Smooth muscle cell (in vitro differentiated cells): ENCODE results near the gene TIAM2. TPM values are rescaled to one million over a fixed set of nuclear protein-coding genes. Genes with fewer than 3 reads are reported as not detected.

ENCODE experiments used
- DNase-seq: peaks from one replicate; lab custom pipeline; 2025; ENCODE audit not compliant: unreplicated experiment; lab: John Stamatoyannopoulos, UW
- H2AFZ ChIP-seq: fragments of 200-600 bp; sonication (generic); 2 replicates; pipeline ENCODE4 v1.6.0; 2016; ENCODE audit warnings: antibody characterized with exemption, low read depth, mild to moderate bottlenecking
- H3F3A ChIP-seq: fragments of 200-600 bp; sonication (generic); 2 replicates; pipeline ENCODE4 v1.6.0; 2017; ENCODE audit warnings: antibody characterized with exemption, low read depth
- H3K27ac ChIP-seq: fragments of 200-600 bp; sonication (generic); 2 replicates; pipeline ENCODE4 v1.5.1; 2016; ENCODE audit warnings: low read depth, mild to moderate bottlenecking
- H3K27me3 ChIP-seq: fragments of 200-600 bp; sonication (generic); 2 replicates; pipeline ENCODE4 v1.6.1; 2016; ENCODE audit warnings: low read depth, mild to moderate bottlenecking
- H3K36me3 ChIP-seq: fragments of 200-600 bp; sonication (generic); 2 replicates; pipeline ENCODE4 v1.5.1; 2016; ENCODE audit warnings: low read depth
- H3K4me1 ChIP-seq: fragments of 200-600 bp; sonication (generic); 2 replicates; pipeline ENCODE4 v1.5.1; 2016; ENCODE audit warnings: low read depth
- H3K4me2 ChIP-seq: fragments of 200-600 bp; sonication (generic); 2 replicates; pipeline ENCODE4 v1.6.0; 2016; ENCODE audit warnings: mild to moderate bottlenecking
- H3K4me3 ChIP-seq: fragments of 200-600 bp; sonication (generic); 2 replicates; pipeline ENCODE4 v1.5.1; 2016; ENCODE audit warnings: mild to moderate bottlenecking
- H3K79me2 ChIP-seq: fragments of 200-600 bp; sonication (generic); 2 replicates; pipeline ENCODE4 v1.6.0; 2016; ENCODE audit warnings: low read depth, mild to moderate bottlenecking
- H3K9ac ChIP-seq: fragments of 200-600 bp; sonication (generic); 2 replicates; pipeline ENCODE4 v1.6.0; 2016; ENCODE audit warnings: low read depth
- H3K9me3 ChIP-seq: fragments of 200-600 bp; sonication (generic); replicated peaks from 2 replicates; pipeline ENCODE4 v1.5.1; 2016; ENCODE audit warnings: low read depth
- H4K20me1 ChIP-seq: fragments of 200-600 bp; sonication (generic); 2 replicates; pipeline ENCODE4 v1.6.0; 2016; ENCODE audit warnings: low read depth
- WGBS: methylation state at CpG from one replicate; pipeline ENCODE4 v1.1.7; 2016; ENCODE audit warnings: low lambda C conversion rate; 5-methylcytosine and 5-hydroxymethylcytosine counted together
- polyA plus RNA-seq: library from polyadenylated mRNA; unstranded; fragments of >200 nt; fragmentation: Nextera tagmentation; extraction: Ambion mirVana; gene quantifications from 2 replicates; pipeline ENCODE4 v1.2.1, GENCODE V29; 2016
- total RNA-seq: library from RNA; depleted of rRNA; stranded (reverse); fragments of >200 nt; gene quantifications from 2 replicates; pipeline ENCODE4 v1.2.3, GENCODE V29; 2014
- TF ChIP-seq, protein P1 (sequence below): fragments of 200-600 bp; sonication (generic); IDR thresholded peaks from 2 replicates; pipeline ENCODE4 v1.5.1; 2017; ENCODE audit warnings: borderline replicate concordance, mild to moderate bottlenecking, antibody characterized with exemption; ENCODE audit not compliant: insufficient read depth, poor library complexity, severe bottlenecking

The TIAM2 gene
- total and polyA plus RNA-seq, 2 experiments from 2014 or later = 13.1 to 24.9 TPM

DNA sequence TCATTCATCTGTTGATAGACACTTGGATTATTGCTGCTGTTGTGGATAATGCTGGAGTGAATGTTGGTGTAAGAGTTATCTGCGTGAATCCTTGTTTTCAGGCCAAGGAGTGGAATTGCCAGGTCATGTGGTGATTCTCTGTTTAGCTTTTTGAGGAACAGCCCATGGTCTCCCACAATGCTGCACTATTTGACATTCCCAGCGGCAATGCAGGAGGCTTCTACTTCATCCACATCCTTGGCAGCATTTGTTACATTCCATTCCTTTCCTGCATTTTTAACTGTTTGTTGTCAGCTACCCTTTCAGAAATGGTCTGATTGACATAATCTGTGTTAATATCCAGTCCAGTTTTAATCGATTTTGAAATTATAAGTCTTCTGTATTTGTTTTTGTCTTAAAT is 217.0 kb downstream of the TIAM2 start:
- Histone ChIP-seq H4K20me1 (no peaks in the 10 kb centered on the region), H3K4me2 (no peak overlapping the region), H3K27me3 (no peaks in the 10 kb centered on the region), H3K4me1 (peaks cover 6% of the 10 kb centered on the region), H3K36me3 (peaks cover 7% of the 10 kb centered on the region), H3K79me2 (no peaks in the 10 kb centered on the region), H3K27ac (no peak overlapping the region), H2AFZ (no peak overlapping the region), H3F3A (no peaks in the 10 kb centered on the region), H3K9ac (no peak overlapping the region), H3K9me3 (no peaks in the 10 kb centered on the region), H3K4me3 (no peak overlapping the region)
- 83% methylated on average over 3 of the region's 3 CpGs for WGBS
- TF ChIP-seq, protein P1, sequence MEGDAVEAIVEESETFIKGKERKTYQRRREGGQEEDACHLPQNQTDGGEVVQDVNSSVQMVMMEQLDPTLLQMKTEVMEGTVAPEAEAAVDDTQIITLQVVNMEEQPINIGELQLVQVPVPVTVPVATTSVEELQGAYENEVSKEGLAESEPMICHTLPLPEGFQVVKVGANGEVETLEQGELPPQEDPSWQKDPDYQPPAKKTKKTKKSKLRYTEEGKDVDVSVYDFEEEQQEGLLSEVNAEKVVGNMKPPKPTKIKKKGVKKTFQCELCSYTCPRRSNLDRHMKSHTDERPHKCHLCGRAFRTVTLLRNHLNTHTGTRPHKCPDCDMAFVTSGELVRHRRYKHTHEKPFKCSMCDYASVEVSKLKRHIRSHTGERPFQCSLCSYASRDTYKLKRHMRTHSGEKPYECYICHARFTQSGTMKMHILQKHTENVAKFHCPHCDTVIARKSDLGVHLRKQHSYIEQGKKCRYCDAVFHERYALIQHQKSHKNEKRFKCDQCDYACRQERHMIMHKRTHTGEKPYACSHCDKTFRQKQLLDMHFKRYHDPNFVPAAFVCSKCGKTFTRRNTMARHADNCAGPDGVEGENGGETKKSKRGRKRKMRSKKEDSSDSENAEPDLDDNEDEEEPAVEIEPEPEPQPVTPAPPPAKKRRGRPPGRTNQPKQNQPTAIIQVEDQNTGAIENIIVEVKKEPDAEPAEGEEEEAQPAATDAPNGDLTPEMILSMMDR = no peak
- no peak for DNase-seq

DNA sequence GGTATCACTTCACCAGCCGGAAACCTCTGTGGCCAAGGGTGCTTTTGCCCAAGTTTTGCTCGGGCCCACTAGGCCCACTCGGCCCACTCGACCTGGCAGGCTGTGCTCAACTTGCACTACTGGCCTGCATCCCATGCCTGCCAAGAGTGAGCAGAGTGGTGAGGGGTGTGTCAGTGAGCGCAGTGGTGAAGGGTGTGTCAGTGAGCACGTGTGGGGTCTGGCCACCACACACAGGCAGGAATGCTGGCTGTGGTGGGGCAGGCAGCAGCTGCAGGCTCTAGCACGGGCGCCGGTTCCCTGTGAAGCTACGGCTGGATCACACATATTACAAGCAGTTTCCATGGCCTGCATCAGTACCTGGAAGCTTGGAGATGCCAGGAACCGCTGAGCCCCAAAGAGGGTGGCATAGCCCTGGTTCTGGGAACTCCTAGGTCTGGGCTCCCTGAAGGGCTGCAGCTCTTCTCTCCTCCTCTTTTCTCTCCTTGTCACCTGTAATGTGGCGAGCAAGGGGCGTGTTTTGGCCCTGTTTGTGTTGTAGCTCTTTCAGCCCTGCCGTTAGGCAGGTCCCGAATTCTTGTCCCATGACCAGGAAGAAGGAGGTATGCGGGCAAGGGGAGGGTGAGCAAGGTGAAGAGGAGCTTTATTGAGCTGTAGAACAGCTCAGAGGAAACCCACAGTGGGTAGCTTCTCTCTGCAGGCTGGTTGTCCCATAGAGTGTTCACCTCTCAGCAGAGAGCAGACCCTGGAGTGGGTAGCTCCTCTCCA is 217.7 kb downstream of the TIAM2 start:
- Histone ChIP-seq H3K9me3 (no peaks in the 10 kb centered on the region), H3K79me2 (no peaks in the 10 kb centered on the region), H2AFZ (no peak overlapping the region), H3K27me3 (no peaks in the 10 kb centered on the region), H3F3A (no peaks in the 10 kb centered on the region), H3K36me3 (peaks cover 7% of the 10 kb centered on the region), H3K27ac (no peak overlapping the region), H4K20me1 (no peaks in the 10 kb centered on the region), H3K9ac (no peak overlapping the region), H3K4me2 (no peak overlapping the region), H3K4me1 (peaks cover 6% of the 10 kb centered on the region), H3K4me3 (no peak overlapping the region)
- 83% methylated on average over 16 of the region's 16 CpGs for WGBS
- TF ChIP-seq, protein P1 = no peak
- no peak for DNase-seq

DNA sequence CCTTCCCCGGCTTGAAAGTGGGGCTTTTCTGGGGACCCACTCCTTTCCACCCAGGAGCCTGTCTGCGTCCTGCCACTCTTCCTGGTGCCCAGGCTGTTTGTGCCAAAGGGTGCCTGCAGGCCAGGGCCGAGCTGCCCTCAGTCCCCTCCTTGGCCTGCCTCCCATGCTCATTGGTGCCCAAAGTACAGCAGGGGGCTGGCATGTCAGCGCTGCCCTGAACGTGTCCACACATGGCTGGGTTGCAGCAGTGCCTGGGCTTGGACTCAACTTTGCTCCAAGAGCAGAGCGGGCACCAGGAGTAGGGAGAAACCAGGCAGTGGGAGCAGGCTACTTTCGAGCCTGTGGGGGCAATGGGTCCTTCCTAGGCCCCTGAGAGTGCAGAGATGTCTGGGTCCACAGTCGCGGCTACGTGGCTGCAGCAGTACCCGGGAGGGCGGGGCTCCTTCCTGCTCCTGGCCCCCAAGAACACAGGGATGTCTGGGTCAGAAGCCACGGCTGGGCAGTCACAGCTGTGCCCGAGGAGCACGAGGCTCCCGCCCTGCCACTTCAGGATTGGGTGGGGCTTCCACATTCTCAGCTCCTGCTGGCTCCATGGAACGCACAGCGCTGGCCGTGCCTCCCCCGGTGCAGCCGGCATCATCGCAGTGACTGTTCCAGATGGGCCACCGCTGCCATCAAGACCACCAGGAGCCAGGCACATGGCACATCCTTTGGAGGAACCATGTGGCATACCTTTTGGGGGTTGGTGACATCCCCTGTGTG is 218.7 kb downstream of the TIAM2 start:
- Histone ChIP-seq H4K20me1 (no peaks in the 10 kb centered on the region), H3K4me3 (no peak overlapping the region), H3K4me1 (peaks cover 6% of the 10 kb centered on the region), H3K36me3 (peaks cover 7% of the 10 kb centered on the region), H3K9me3 (no peaks in the 10 kb centered on the region), H3K27ac (no peak overlapping the region), H3K9ac (no peak overlapping the region), H3K79me2 (no peaks in the 10 kb centered on the region), H3K4me2 (no peak overlapping the region), H3K27me3 (no peaks in the 10 kb centered on the region), H3F3A (no peaks in the 10 kb centered on the region), H2AFZ (no peak overlapping the region)
- TF ChIP-seq, protein P1 = no peak
- WGBS = 96% methylated on average over 22 of the region's 23 CpGs
- no peak for DNase-seq

DNA sequence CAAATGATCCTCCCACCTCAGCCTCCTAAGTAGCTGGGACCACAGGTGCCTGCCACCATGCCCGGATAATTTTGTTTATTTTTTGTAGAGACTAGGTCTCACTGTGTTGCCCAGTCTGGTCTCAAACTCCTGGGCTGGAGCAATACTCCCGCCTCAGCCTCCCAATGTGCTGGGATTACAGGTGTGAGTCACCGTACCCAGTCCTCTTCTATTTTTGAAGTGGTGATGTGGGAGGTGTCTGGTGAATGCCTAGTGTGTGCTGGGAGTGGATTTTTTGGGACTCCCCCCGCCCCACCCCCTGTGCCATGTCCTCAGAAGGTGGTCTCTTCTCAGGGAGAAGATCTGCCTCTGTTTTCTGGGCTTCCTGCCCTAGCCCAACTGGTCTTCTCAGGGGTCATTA is 220.8 kb downstream of the TIAM2 start:
- no peak for DNase-seq
- Histone ChIP-seq H3F3A (no peaks in the 10 kb centered on the region), H4K20me1 (no peaks in the 10 kb centered on the region), H3K36me3 (peaks cover 7% of the 10 kb centered on the region), H3K79me2 (no peaks in the 10 kb centered on the region), H3K9ac (no peak overlapping the region), H3K4me2 (no peak overlapping the region), H3K4me1 (peaks cover 6% of the 10 kb centered on the region), H3K27me3 (no peaks in the 10 kb centered on the region), H3K27ac (no peak overlapping the region), H3K4me3 (no peak overlapping the region), H3K9me3 (no peaks in the 10 kb centered on the region), H2AFZ (no peak overlapping the region)
- WGBS = 77% methylated on average over 4 of the region's 4 CpGs
- TF ChIP-seq, protein P1 = no peak
